ENCODE data around the gene PRAC2.

The PRAC2 gene

DNA sequence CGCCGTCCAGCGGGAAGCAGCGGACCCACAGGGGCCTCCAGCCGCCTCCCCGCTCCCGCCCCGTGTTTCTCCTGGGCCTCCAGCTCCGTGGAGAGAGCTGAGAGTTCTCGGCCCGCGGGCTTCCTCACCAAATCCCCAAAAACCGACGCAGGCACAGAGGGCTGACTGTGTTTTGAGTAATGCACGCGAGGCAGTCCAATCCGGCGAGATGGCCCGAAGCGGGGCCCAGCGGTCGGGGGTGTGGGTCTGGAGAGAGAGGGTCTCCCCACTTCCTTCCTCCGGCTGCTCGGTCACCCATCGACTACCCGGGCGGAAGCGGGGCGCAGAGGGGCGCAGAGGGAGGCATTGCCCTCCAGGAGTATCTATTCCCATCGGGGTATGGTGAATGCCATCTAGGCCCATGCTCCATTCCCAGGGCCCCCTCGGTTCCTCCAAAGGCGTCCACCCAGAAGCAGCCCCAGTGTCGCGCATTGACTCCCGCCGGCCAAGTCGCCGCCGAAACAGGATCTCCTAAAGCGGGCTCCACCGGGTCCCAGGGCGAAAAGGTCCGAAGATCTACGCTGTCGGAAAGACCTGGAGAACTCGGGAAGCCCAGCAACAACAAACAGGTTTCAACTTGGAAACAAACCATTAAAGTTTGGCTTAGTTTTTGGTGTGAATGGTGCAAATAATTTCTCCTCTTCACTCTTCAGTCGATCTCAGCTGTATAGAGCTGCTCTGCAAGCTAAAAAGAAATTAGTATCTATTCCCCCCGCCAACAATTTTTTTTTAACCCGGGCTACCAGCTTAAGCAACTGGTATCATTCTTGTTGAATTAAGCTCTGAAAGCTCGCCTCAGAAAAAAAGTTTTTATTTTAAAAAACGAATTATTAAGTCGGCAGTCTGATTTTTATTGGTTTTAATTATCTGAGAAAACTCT, 24.7 kb downstream of the PRAC2 start:
- no peak overlapping the region for H3K4me3 ChIP-seq (ENCODE audit: control insufficient read depth, low read depth, low read length)
- TF ChIP-seq, protein P1, sequence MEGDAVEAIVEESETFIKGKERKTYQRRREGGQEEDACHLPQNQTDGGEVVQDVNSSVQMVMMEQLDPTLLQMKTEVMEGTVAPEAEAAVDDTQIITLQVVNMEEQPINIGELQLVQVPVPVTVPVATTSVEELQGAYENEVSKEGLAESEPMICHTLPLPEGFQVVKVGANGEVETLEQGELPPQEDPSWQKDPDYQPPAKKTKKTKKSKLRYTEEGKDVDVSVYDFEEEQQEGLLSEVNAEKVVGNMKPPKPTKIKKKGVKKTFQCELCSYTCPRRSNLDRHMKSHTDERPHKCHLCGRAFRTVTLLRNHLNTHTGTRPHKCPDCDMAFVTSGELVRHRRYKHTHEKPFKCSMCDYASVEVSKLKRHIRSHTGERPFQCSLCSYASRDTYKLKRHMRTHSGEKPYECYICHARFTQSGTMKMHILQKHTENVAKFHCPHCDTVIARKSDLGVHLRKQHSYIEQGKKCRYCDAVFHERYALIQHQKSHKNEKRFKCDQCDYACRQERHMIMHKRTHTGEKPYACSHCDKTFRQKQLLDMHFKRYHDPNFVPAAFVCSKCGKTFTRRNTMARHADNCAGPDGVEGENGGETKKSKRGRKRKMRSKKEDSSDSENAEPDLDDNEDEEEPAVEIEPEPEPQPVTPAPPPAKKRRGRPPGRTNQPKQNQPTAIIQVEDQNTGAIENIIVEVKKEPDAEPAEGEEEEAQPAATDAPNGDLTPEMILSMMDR (IDR thresholded peaks at IDR 0.05; ENCODE audit: control insufficient read depth, insufficient read depth, low read depth, low read length, missing control alignments) = no peak
- no peak for DNase-seq (ENCODE audit: low read depth)

DNA sequence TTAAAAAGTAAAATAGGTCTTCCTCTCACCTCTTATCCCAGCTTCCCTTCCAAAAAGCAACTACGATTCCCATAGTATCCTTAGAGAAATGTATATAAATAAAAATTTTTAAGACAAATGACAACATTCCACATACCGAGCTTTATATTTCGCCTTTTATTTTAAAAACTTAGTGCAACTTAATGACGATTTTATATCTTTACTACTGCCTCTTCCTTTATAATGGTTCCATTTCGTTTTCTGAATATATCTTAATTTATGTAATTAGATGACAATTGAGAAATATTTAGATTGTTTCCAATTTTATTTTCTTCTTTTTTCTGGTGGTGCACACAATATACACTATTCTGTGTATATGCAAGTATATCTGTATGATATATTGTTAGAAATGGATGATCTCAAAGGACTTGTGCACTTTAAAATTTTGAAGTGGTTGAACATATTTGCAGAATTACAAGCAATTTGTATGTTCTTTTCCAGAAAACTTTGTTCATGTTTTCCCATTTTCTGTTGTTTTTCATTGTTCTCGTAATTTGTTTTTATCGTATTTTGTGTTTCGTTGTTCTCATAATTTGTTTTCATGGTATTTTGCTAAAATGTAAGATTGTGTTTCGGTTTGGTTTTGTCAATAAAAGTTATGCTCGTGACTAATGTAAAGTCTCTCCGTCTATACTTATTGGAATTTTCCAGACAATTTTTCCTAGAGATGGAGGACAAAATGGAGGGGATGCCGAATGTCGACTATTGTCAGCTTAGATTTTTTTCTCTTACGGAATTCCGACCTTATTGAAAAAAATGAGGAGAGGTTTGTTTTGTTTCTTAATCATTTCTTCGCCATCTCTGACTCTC, 26.0 kb downstream of the PRAC2 start:
- TF ChIP-seq, protein P1 (IDR thresholded peaks at IDR 0.05; ENCODE audit: control insufficient read depth, insufficient read depth, low read depth, low read length, missing control alignments) = no peak
- no peak for DNase-seq (ENCODE audit: low read depth)
- H3K4me3 ChIP-seq (ENCODE audit: control insufficient read depth, low read depth, low read length) = no peak overlapping the region

GRCh38 chr17:48749621-48750553, 26.9 kb downstream of the PRAC2 start:
- no peak overlapping the region for H3K4me3 ChIP-seq (ENCODE audit: control insufficient read depth, low read depth, low read length)
- no peak for DNase-seq (ENCODE audit: low read depth)
- TF ChIP-seq, protein P1 (IDR thresholded peaks at IDR 0.05; ENCODE audit: control insufficient read depth, insufficient read depth, low read depth, low read length, missing control alignments) = no peak

- TF ChIP-seq, protein P1 (IDR thresholded peaks at IDR 0.05; ENCODE audit: control insufficient read depth, insufficient read depth, low read depth, low read length, missing control alignments) = no peak
- DNase-seq (ENCODE audit: low read depth) = no peak
- H3K4me3 ChIP-seq (ENCODE audit: control insufficient read depth, low read depth, low read length) = no peak overlapping the region
Observed at GRCh38 chr17:48751172-48751571, 28.2 kb downstream of the PRAC2 start.

DNA sequence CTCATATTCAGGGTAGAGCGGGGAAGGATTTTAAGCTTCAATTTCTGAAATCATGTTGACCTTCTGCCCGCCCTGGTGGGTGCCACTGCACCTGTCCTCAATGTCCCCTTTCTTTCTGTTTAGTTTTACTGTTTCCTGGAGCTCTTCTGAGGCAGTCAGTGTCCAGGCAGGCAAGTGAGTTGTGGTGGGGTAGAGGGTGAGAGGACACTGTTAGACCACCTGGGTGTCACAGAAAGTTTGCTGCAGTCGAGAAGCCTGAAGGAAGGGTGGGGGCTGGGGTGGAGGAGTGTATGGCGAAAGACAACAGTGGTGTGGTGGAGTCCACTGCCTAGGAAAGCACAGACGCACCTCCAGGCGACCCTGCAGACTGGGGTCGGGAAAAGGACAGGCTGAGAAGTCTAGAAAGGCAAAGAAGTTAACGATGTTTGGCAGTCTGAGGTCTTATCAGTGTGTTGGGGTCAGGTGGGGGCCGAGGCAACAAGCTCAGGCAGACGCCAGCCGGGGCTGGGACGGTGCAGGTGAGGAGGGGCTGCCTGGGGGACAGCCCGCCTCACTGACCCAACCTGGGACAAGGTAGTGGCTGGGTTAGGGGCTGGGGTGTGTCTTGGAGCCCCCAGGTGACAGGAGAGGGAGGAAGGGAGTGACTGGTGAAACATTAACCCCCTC, 28.9 kb downstream of the PRAC2 start:
- DNase-seq (ENCODE audit: low read depth) = no peak
- TF ChIP-seq, protein P1 (IDR thresholded peaks at IDR 0.05; ENCODE audit: control insufficient read depth, insufficient read depth, low read depth, low read length, missing control alignments) = no peak
- no peak overlapping the region for H3K4me3 ChIP-seq (ENCODE audit: control insufficient read depth, low read depth, low read length)

Measured in AG09309 (cell line).